ENCODE results near the gene ST8SIA1.

ST8SIA1 gene

GRCh38 chr12:22310709-22311108, 23.8 kb downstream of the ST8SIA1 start:
- H3K4me3 ChIP-seq (ENCODE audit: low read depth, low read length), result no peak overlapping the region
- no peak for TF ChIP-seq CTCF (IDR thresholded peaks at IDR 0.05; ENCODE audit: low read depth, low read length, missing control alignments)
- in situ Hi-C loops (cut with HindIII; ENCODE audit: low sequenced_read_pairs), result no loop called here
- DNase-seq (ENCODE audit: low read depth), result no peak

- TF ChIP-seq CTCF (IDR thresholded peaks at IDR 0.05; ENCODE audit: low read depth, low read length, missing control alignments), result no peak
- no peak overlapping the region for H3K4me3 ChIP-seq (ENCODE audit: low read depth, low read length)
- DNase-seq (ENCODE audit: low read depth), result no peak
- in situ Hi-C loops (cut with HindIII; ENCODE audit: low sequenced_read_pairs), result no loop called here
Measured at GRCh38 chr12:22310275-22310674, 24.2 kb downstream of the ST8SIA1 start.

- TF ChIP-seq CTCF (IDR thresholded peaks at IDR 0.05; ENCODE audit: low read depth, low read length, missing control alignments), result no peak
- DNase-seq (ENCODE audit: low read depth), result no peak
- in situ Hi-C loops (cut with HindIII; ENCODE audit: low sequenced_read_pairs), result no loop called here
- no peak overlapping the region for H3K4me3 ChIP-seq (ENCODE audit: low read depth, low read length)
Measured at GRCh38 chr12:22307811-22308210, 26.7 kb downstream of the ST8SIA1 start.

- in situ Hi-C loops (cut with HindIII; ENCODE audit: low sequenced_read_pairs), result no loop called here
- TF ChIP-seq CTCF (IDR thresholded peaks at IDR 0.05; ENCODE audit: low read depth, low read length, missing control alignments), result no peak
- DNase-seq (ENCODE audit: low read depth), result no peak
- no peak overlapping the region for H3K4me3 ChIP-seq (ENCODE audit: low read depth, low read length)
Measured at GRCh38 chr12:22306311-22306710, 28.2 kb downstream of the ST8SIA1 start.

GRCh38 chr12:22304341-22304740, 30.2 kb downstream of the ST8SIA1 start:
- no peak for TF ChIP-seq CTCF (IDR thresholded peaks at IDR 0.05; ENCODE audit: low read depth, low read length, missing control alignments)
- in situ Hi-C loops (cut with HindIII; ENCODE audit: low sequenced_read_pairs), result no loop called here
- DNase-seq (ENCODE audit: low read depth), result no peak
- no peak overlapping the region for H3K4me3 ChIP-seq (ENCODE audit: low read depth, low read length)

- in situ Hi-C loops (cut with HindIII; ENCODE audit: low sequenced_read_pairs), result no loop called here
- DNase-seq (ENCODE audit: low read depth), result no peak
- no peak overlapping the region for H3K4me3 ChIP-seq (ENCODE audit: low read depth, low read length)
- TF ChIP-seq CTCF (IDR thresholded peaks at IDR 0.05; ENCODE audit: low read depth, low read length, missing control alignments), result no peak
Measured at GRCh38 chr12:22299294-22299912, 35.1 kb downstream of the ST8SIA1 start.

Data from astrocyte of the cerebellum (primary cell).